Immature natural killer cell (primary cell): ENCODE measurements around the gene CLCN2. TPM values are rescaled to one million over a fixed set of nuclear protein-coding genes. Genes with fewer than 3 reads are reported as not detected.

ENCODE experiments used
- DNase-seq, 3 donors: peaks; one replicate each; pipeline ENCODE4 v3.0.0; 2022; ENCODE audit warnings: mixed read lengths in 1 of 3
- H3K27ac Mint-ChIP-seq, 6 donors: one replicate each; pipeline ENCODE4 v1.8.0; 2020; ENCODE audit warnings: mixed read lengths in 6 of 6, mild to moderate bottlenecking in 5 of 6, inconsistent platforms in 4 of 6, moderate library complexity in 3 of 6
- H3K27me3 Mint-ChIP-seq, 3 donors: one replicate each; pipeline ENCODE4 v1.8.0; 2020 to 2021; ENCODE audit warnings: low read depth in 3 of 3, mild to moderate bottlenecking in 3 of 3, mixed read lengths in 3 of 3, moderate library complexity in 3 of 3, inconsistent platforms in 1 of 3
- H3K36me3 Mint-ChIP-seq, 3 donors: one replicate each; pipeline ENCODE4 v1.8.0; 2020; ENCODE audit warnings: mixed read lengths in 3 of 3, inconsistent platforms in 2 of 3, mild to moderate bottlenecking in 2 of 3
- H3K4me1 Mint-ChIP-seq, 2 donors: one replicate each; pipeline ENCODE4 v1.8.0; 2020; ENCODE audit warnings: inconsistent platforms in 2 of 2, mild to moderate bottlenecking in 2 of 2, mixed read lengths in 2 of 2, moderate library complexity in 1 of 2
- H3K4me3 Mint-ChIP-seq, 5 donors: one replicate each; pipeline ENCODE4 v1.8.0; 2020; ENCODE audit warnings: mild to moderate bottlenecking in 5 of 5, mixed read lengths in 5 of 5, inconsistent platforms in 3 of 5, moderate library complexity in 3 of 5
- H3K9me3 Mint-ChIP-seq, 6 donors: one replicate each; pipeline ENCODE4 v1.8.0; 2020; ENCODE audit warnings: mild to moderate bottlenecking in 6 of 6, mixed read lengths in 6 of 6, inconsistent platforms in 4 of 6, moderate library complexity in 3 of 6
- polyA plus RNA-seq, 3 donors: library from polyadenylated mRNA; unstranded; fragments of 300-500 nt; fragmentation: Illumina TruSeq; gene quantifications; one replicate each; pipeline ENCODE4 v1.2.3, GENCODE V29; 2021

CLCN2 gene
- polyA plus RNA-seq, 3 donors from 2014 or later: 0.57 to 0.76 TPM; not detected in 1

DNA sequence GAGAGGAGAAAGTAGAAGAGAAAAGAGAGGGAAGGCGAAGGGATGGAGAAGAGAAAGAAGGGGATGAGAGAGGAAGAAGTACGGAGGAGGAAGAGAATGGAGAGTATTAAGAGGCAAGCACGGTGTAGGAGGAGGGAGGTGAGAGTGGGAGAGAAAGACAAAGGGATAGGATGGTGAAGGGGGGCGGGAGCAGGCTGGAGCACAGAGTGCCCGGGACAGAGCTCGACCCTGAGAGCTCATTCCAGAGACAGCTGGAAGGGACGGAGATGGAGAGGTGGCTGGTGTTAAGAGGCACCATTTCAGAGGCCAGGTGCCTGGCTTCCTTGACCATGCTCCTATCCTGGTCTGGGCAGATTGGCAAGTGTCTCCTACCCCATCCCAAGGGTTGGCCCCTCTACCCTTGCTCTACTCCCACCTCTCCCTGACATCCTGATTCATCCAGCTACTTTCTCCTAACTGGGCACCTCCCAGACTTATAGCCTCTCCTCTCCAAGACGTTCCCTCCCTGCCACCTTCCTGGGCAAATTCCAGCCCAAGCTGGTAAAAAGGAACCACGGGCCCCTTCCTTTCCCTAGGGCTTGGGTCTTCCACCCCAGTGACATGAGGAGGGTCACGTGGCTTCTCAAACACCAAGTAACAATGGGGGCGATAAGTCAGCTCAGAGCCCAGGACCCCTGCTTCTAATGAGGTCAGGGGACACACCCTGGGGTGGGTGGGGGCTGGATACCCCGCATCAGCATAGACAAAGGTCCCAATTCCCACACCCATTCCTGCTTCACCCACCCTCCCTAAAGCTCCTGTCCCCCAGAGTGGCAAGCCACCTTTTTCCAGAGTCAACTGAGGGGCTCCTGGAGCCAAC lies 1.1 kb downstream of the CLCN2 start:
- Mint-ChIP-seq H3K4me1 (peaks cover 22 to 30% of the 10 kb centered on the region in 2 donors), H3K27me3 (peaks cover 8 to 14% (median 13%) of the 10 kb centered on the region in 3 donors), H3K9me3 (no peaks in the 10 kb centered on the region), H3K27ac (peak overlapping the region in 4 of 6 donors; percentile 49 to 92 (median 68)), H3K4me3 (peak overlapping the region; percentile 65 to 84 (median 84)), H3K36me3 (peaks cover 0 to 8% (median 4%) of the 10 kb centered on the region in 3 donors)
- no peak for DNase-seq

DNA sequence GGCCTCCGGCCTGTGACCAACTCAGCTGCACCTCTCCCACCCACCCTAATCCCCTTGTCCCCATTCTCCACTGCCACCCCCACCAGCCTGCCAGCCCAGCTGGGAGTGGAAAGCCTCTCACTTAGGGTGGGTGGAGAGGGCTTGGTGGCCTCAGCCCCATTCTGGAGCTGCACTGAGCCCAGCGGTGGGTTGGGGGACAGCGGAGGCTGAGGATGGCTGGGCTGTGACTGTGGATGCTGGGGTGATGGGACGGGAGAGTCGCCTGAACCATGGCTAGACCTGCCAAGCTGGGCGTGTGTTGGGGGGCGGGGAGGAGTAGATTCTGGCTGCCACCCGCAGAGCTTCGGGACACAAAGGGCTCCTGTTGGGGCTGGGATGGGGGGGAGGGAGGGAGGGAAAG lies 1.8 kb downstream of the CLCN2 start:
- Mint-ChIP-seq H3K4me3 (peak overlapping the region in 3 of 5 donors; percentile 59 to 75 (median 74)), H3K36me3 (peaks cover 0 to 4% (median 0%) of the 10 kb centered on the region in 3 donors), H3K9me3 (no peaks in the 10 kb centered on the region), H3K4me1 (peaks cover 15 to 25% of the 10 kb centered on the region in 2 donors), H3K27me3 (peaks cover 8 to 14% (median 13%) of the 10 kb centered on the region in 3 donors), H3K27ac (peak overlapping the region in 1 of 6 donors; percentile 59)
- DNase-seq: no peak

DNA sequence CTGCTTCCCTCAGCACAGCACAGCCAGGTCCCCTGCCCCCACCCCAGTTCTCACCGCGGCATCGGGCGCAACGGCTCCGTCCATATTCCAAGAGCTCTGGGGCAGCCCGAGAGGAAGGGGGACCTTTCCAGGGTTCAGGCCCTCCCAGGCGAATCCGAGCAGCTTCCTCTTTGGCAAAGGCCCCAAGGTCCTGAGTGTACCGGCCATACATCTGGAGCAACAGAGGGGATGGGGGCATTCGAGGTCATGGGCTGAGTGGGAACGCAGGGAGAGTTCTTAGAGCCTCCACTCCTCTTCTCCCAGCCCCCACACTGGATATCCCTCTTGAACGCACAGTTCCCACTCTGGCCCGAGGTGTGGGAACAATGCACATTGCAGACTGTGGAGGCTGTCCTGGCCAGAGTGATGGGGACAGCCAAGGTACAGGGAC lies 2.5 kb downstream of the CLCN2 start:
- Mint-ChIP-seq H3K9me3 (no peaks in the 10 kb centered on the region), H3K4me3 (no peak overlapping the region), H3K27me3 (peaks cover 8 to 14% (median 13%) of the 10 kb centered on the region in 3 donors), H3K27ac (peak overlapping the region in 1 of 6 donors; percentile 28), H3K36me3 (peaks cover 0 to 4% (median 0%) of the 10 kb centered on the region in 3 donors), H3K4me1 (peaks cover 9 to 21% of the 10 kb centered on the region in 2 donors)
- no peak for DNase-seq

DNA sequence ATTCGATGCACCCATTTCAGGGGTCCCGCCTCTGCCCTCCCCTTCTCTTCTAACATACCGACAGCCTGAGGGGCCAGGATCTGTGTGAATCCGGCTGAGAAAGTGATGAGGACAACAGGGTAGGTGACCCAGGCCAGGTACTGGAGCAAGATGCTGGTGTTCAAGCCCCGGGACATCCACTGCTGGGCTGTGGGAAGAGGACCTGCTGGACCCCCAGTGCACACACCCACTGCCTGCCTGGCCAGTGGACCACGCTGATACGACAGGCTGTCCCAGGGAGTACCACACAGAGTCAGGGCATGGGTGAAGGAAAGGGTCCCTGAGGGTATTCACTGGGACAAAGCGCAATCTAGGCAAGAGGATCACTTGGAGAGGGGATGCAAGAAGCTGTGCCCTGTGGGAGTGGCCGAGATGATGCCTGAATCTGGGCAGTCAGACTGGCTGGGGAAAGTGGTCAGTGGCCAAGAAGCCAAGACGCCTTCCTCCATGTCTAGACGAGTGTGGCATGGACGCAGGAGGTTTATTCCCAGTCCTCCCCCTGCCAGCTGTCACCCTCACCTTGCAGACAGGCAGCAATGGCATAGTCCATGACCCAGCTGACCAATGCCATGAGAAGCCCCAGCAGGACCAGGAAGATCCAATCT lies 3.2 kb downstream of the CLCN2 start:
- Mint-ChIP-seq H3K9me3 (no peaks in the 10 kb centered on the region), H3K27ac (peak overlapping the region in 1 of 6 donors; percentile 53), H3K27me3 (peaks cover 6 to 11% (median 8%) of the 10 kb centered on the region in 3 donors), H3K36me3 (peaks cover 0 to 4% (median 0%) of the 10 kb centered on the region in 3 donors), H3K4me1 (peaks cover 3 to 16% of the 10 kb centered on the region in 2 donors), H3K4me3 (no peak overlapping the region)
- DNase-seq: no peak

DNA sequence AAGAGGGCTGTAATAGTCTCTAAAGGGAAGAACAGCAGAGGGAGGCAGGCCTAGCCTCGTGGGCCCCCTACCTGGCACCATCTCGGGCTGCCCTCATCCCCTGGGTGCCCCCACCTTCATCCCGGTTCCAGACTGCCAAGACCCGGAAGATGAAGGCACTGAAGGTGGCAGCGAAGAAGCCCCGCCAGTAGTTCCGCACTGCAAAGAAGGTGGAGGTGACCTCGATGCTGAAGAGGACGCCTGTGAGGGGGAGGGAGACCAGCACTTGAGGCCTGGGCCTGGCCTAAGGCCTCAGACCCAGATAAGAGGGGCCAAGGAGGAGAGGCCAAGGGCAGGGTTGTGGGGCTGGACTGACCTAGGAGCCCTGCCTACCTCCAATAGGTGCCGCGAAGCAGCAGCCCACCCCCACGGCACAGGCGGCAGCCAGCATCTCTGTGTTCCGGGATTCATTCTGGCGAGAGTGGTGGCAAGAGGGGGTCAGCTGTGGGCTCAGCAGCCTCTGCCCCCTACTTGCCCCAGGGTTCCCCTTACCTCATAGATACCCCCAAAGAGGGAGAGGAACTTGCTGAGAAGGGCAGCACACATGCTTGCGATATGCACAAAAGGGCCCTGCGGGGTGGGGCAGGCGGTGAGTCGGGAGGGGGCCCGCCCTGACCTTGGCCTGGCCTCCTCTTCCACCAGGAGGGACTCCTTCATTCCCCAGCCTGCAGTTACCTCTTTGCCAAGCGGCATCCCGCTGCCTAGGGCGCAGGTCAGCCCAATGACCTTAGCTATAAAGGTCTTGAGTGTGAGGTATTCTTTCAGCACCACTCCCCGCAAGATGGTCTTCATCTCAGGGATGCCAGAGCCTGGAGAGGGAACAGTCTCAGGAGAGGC lies 3.9 kb downstream of the CLCN2 start:
- Mint-ChIP-seq H3K4me3 (no peak overlapping the region), H3K27ac (no peak overlapping the region), H3K36me3 (peaks cover 0 to 4% (median 0%) of the 10 kb centered on the region in 3 donors), H3K4me1 (peaks cover 0 to 14% of the 10 kb centered on the region in 2 donors), H3K27me3 (peaks cover 2 to 7% (median 4%) of the 10 kb centered on the region in 3 donors), H3K9me3 (no peaks in the 10 kb centered on the region)
- DNase-seq: no peak

DNA sequence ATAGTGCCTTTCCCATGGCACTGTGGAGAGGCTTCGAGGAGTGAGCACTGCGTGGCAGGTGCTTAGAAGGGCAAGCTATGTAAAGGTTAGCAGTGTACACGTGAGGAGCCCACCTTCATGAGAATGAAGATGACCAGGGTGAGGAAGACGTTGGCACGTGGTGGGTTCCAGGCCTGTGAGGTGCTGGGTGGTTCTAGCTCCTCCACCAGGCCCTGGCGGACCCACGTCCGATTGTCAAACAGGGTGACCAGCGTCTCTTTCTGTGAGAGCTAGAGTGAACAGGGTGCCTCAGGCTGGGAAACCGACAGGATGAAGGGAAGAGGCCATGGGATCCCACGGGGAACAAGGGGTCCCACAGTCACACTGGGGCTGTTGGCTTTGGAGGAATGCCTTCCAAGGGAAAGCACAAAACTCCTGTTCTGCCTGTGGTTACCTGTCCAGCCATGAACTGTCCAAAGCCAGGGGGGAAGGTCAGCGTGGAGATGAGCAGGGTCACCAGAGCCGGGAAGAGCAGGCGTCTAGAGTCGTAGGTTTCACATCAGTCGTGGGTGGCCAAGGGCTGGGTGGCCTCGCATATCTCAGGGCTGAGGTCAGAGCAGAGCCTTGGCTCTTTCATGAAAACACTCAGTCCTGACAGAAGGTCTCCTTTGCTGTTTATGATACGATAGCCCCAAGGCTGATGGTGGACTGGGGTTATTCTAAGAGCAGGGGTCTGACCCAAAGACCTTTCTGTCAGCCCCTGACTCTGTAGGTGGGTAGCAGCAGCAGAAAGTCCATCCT lies 6.0 kb downstream of the CLCN2 start:
- H3K4me3 Mint-ChIP-seq: no peak overlapping the region
- DNase-seq: no peak
- no peaks in the 10 kb centered on the region for H3K9me3 Mint-ChIP-seq
- peak overlapping the region in 2 of 6 donors; percentile 35 to 49 for H3K27ac Mint-ChIP-seq
- peaks cover 0 to 3% (median 1%) of the 10 kb centered on the region in 3 donors for H3K27me3 Mint-ChIP-seq
- H3K36me3 Mint-ChIP-seq: peaks cover 0 to 4% (median 0%) of the 10 kb centered on the region in 3 donors
- H3K4me1 Mint-ChIP-seq: peaks cover 0 to 7% of the 10 kb centered on the region in 2 donors

DNA sequence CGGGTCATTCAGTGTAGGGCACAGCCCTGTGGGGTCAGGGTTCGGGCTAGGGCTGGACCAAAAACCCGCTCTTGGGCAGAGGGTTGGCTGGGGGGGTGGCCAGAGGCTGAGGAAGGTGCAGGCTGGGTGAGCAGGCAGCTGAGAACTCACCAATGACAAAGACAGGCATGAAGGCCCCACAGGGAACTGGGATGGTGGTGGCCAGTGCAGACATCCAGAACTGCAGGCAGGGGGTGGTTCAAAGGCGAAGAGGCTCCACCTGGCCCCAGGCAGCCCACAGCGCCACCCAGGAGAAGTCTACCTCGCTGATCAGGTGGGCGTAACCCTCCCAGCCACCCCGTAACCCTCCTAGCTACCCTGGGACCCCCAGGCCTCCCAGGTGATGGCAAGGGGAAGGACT lies 6.7 kb downstream of the CLCN2 start:
- Mint-ChIP-seq H3K9me3 (no peaks in the 10 kb centered on the region), H3K4me3 (no peak overlapping the region), H3K27me3 (peaks cover 0 to 3% (median 1%) of the 10 kb centered on the region in 3 donors), H3K36me3 (peaks cover 0 to 4% (median 0%) of the 10 kb centered on the region in 3 donors), H3K4me1 (peaks cover 0 to 6% of the 10 kb centered on the region in 2 donors), H3K27ac (no peak overlapping the region)
- no peak for DNase-seq

DNA sequence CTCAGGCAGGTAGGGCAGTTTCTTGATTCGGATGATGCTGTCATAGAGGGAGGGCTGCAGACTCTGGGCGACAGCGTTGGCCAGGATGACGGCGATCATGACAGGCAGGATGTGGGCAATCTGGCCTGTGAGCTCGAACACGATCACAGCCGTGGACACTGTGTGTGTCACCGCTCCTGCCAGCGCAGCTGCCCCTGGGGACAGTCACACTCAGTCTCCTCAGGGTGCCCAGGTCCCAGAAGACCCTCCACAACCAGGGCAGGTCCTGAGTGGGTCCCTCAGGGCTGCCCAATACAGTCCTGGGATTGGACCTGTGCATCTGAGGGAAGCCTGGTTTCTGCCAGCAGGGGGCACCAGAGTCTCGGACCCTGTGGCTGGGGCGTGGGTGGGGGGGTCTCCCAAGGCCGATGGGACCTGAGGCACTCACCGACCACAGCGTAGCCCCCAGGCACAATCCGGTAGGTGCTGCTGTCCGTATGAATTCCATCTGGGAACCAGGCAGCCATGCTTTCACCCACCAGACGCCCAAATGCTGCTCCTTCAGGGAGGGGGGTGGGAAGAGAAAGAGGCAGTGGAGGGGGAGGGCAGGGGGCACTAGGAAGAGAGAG lies 7.2 kb downstream of the CLCN2 start:
- no peaks in the 10 kb centered on the region for H3K9me3 Mint-ChIP-seq
- peak overlapping the region in 2 of 5 donors; percentile 23 to 33 for H3K4me3 Mint-ChIP-seq
- peak overlapping the region in 4 of 6 donors; percentile 40 to 74 (median 63) for H3K27ac Mint-ChIP-seq
- H3K4me1 Mint-ChIP-seq: peaks cover 0 to 6% of the 10 kb centered on the region in 2 donors
- H3K27me3 Mint-ChIP-seq: peaks cover 0 to 3% (median 1%) of the 10 kb centered on the region in 3 donors
- H3K36me3 Mint-ChIP-seq: peaks cover 0 to 4% (median 0%) of the 10 kb centered on the region in 3 donors
- DNase-seq: peak; percentile 50 to 55 (median 53)

DNA sequence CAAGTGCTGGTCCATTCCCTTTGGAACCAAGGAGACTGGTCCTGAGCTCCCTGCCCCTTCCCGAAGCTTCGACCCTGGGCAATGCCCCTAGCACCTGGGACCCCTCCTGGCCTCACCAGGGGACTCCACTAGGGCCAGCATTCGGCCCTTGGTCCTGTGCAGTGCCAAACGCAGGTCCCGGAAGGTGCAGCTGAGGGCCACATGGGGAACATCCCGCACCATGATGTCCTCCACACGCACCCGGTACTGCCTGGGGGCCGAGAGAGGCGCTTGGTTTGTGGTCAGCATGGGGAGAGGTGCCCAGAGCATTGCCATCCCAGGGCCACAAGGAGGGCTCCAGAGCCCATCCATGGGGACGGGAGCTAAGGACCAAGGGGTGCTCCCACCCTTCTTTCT lies 7.9 kb downstream of the CLCN2 start:
- peaks cover 0 to 6% of the 10 kb centered on the region in 2 donors for H3K4me1 Mint-ChIP-seq
- peak overlapping the region in 2 of 6 donors; percentile 40 to 62 for H3K27ac Mint-ChIP-seq
- no peaks in the 10 kb centered on the region for H3K9me3 Mint-ChIP-seq
- H3K27me3 Mint-ChIP-seq: peaks cover 0 to 3% (median 1%) of the 10 kb centered on the region in 3 donors
- no peak for DNase-seq
- no peak overlapping the region for H3K4me3 Mint-ChIP-seq
- peaks cover 0 to 4% (median 0%) of the 10 kb centered on the region in 3 donors for H3K36me3 Mint-ChIP-seq

DNA sequence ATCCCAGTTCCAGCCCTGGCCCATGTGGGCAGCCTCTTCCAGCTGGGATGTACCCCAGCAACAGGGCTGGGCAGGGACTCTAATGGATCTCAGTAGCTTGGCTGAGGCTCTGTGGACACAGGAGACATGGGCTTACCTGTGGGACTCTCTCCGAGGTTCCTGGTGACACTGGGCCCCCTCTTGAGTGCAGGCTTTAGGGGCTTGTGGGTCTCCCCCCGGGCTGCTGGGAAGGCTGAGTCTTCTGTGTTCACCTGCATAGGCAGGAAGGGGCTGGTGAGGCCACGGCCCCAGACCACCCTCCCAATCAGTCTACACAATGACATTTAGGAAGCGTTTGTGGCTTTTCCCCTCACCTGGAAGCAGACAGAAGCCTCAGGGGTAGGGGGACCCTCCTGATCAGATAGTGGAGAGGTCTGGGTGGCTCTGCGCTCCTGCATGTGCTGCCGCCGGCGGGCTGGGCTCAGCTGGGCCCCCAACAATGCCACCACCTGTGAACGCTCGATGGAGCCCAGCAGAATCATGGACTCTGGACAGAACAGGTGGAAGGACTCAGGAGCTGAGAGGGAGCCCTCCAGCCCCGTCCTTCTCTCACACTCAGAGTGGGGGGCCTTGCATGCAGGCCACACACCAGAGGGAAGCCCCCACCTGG lies 8.4 kb downstream of the CLCN2 start:
- Mint-ChIP-seq H3K4me3 (no peak overlapping the region), H3K4me1 (peaks cover 0 to 6% of the 10 kb centered on the region in 2 donors), H3K9me3 (no peaks in the 10 kb centered on the region), H3K27ac (no peak overlapping the region), H3K36me3 (peaks cover 0 to 4% (median 0%) of the 10 kb centered on the region in 3 donors), H3K27me3 (peaks cover 0 to 1% (median 0%) of the 10 kb centered on the region in 3 donors)
- no peak for DNase-seq

DNA sequence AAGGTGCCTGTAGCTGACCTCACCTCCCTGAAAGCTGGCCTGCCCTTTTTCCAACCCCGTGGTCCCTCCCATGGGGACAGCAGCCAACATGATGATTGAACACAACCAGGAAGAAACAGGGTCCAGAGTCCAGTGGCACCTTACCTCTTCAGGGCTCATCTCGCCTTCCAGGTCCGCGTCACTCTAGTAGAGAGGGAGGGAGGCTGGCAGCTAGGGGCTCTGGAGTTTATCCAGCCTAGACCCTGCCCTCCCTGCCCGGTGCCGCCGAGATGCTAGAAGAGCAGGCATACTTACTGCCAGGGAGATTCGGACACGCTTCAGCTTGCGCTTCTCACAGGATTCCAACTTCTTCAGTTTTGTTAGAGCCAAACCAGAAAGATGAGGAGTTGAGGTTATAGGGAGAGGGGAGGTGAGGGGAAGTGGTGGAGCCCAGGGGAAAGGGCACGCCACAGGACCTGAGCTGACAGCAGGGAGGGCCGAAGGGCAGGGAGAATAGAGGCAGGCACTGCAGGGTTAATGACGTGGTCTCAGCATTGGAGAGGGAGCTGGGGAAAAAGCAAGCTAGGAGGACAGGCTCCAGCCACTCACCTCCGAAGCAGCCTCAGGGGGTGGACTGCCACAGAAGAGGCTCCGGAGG lies 9.1 kb downstream of the CLCN2 start:
- H3K27ac Mint-ChIP-seq: peak overlapping the region in 3 of 6 donors; percentile 40 to 46 (median 44)
- no peak overlapping the region for H3K4me3 Mint-ChIP-seq
- peaks cover 0 to 4% (median 0%) of the 10 kb centered on the region in 3 donors for H3K36me3 Mint-ChIP-seq

More for the DNA sequence above, 9.1 kb downstream of the CLCN2 start:
- H3K9me3 Mint-ChIP-seq: no peaks in the 10 kb centered on the region
- no peak for DNase-seq
- peaks cover 0 to 6% of the 10 kb centered on the region in 2 donors for H3K4me1 Mint-ChIP-seq
- peaks cover 0 to 1% (median 0%) of the 10 kb centered on the region in 3 donors for H3K27me3 Mint-ChIP-seq
